Activated naive CD4-positive, alpha-beta T cell treated with anti-CD3 and anti-CD28 coated beads, Interleukin-2, amount 50 U/mL, for 24 hours (primary cell): ENCODE data around the gene URI1.

Source experiments
- H3K27ac Mint-ChIP-seq: one replicate; pipeline ENCODE4 v1.8.0; 2021; ENCODE audit warnings: mild to moderate bottlenecking, mixed read lengths
- H3K27me3 Mint-ChIP-seq: one replicate; pipeline ENCODE4 v1.8.0; 2021; ENCODE audit warnings: mixed read lengths
- H3K36me3 Mint-ChIP-seq: one replicate; pipeline ENCODE4 v1.8.0; 2021; ENCODE audit warnings: mixed read lengths
- H3K4me1 Mint-ChIP-seq: one replicate; pipeline ENCODE4 v1.8.0; 2021; ENCODE audit warnings: mixed read lengths
- H3K4me3 Mint-ChIP-seq: one replicate; pipeline ENCODE4 v1.8.0; 2021; ENCODE audit warnings: mild to moderate bottlenecking, mixed read lengths
- H3K9me3 Mint-ChIP-seq: one replicate; pipeline ENCODE4 v1.8.0; 2021; ENCODE audit warnings: mixed read lengths

URI1 gene

DNA sequence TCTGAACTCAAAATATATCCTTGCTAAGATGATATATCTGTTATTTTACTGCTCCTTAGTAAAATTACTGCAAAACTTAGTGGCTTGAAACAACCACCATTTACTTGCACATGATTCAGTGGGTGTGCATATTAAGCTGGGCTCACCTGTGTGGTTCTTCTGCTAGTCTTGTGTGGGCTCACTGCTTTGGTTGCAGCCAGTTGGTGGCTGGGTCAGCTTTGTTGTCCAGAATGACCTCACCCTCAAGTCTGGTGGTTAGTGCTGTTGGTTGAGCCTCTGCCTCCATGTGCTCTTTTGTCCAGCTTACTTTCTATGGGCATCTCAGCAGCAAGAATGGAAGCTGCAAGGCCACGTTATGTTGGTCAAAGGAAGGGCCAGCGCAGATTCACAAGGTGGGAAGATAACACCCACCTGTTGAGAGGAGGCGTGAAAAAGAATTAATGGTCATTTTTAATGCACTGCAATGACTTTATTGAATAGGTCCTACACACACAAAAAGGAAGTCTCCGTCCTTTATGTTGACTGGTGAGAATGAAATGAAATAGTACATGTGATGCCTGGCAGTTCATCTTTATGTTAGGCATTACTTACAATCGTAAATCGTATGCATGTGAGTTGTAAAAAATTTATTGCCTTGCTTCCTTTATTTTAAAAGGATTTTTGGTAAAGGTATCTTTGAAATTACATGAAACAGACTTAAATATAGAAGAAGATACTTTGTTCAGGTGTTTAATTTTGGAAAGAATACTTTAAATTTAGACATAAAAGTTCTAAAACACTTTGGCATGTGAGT, 34.3 kb downstream of the URI1 start:
- H3K27me3 Mint-ChIP-seq: no peaks in the 10 kb centered on the region
- H3K9me3 Mint-ChIP-seq: no peaks in the 10 kb centered on the region

DNA sequence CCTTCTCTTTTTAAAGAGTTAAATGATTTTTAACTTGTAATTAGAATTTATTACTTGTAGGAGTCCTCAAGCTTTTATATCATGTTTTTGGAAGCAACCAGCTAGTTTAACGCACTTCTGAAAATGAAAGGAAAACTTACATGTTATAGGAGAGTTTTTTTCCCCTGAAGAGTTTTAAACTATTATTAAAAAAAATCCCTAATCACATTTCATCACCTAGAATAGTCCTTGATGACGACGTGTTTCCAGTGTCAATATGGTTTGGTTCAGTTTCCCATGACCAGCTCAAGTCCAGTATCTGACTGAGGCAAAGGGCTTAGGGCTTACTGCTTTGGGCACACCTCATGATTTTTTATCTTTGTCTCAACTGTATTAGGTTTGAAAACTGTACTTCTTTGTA, 36.0 kb downstream of the URI1 start:
- Mint-ChIP-seq H3K27ac (peak overlapping the region; percentile 30), H3K27me3 (no peaks in the 10 kb centered on the region), H3K4me3 (no peak overlapping the region), H3K36me3 (peaks cover 9% of the 10 kb centered on the region), H3K4me1 (peaks cover 80% of the 10 kb centered on the region), H3K9me3 (no peaks in the 10 kb centered on the region)

More for the DNA sequence above, 34.3 kb downstream of the URI1 start:
- H3K4me1 Mint-ChIP-seq: peaks cover 81% of the 10 kb centered on the region
- H3K4me3 Mint-ChIP-seq: no peak overlapping the region
- no peak overlapping the region for H3K27ac Mint-ChIP-seq
- H3K36me3 Mint-ChIP-seq: peaks cover 9% of the 10 kb centered on the region

DNA sequence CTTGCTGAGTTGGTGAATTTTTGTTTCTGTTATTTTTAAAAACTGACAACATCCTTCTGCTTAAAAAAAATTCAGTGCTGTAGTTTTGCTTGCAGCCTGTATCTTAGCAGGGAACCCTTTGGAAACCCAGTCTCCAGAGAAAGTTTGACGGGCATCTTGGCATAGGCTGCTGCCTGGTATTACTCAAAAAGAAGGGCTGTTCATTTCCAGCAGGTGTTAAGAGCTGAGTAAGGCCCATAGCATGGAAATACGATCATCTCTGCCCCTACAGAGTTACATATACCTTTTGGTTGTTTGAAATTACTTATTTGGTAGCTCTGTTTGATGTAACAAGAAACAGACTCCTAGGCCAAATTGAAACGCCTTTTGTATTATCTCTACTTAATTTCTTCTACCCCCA, 41.5 kb downstream of the URI1 start:
- Mint-ChIP-seq H3K4me3 (no peak overlapping the region), H3K4me1 (peaks cover 56% of the 10 kb centered on the region), H3K27me3 (no peaks in the 10 kb centered on the region), H3K27ac (no peak overlapping the region), H3K36me3 (peaks cover 16% of the 10 kb centered on the region), H3K9me3 (no peaks in the 10 kb centered on the region)

DNA sequence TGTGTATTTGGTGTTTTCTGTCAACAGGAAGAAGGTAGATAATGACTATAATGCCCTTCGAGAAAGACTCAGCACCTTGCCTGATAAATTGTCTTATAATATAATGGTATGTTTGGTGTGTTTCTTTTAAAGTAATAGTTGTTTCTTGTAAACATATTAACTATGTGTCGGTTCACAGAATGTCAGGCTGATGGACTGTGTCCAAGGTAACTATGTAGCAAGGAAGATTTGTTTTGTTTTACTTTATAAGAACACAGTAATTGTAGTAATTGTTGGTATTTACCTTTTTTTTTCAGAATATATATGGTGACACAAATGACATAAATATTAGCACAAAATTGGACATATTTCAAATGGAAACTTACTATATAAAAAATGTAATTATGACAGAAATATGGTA, 43.2 kb downstream of the URI1 start:
- H3K4me1 Mint-ChIP-seq: peaks cover 46% of the 10 kb centered on the region
- no peaks in the 10 kb centered on the region for H3K9me3 Mint-ChIP-seq
- H3K27ac Mint-ChIP-seq: no peak overlapping the region
- H3K36me3 Mint-ChIP-seq: peaks cover 22% of the 10 kb centered on the region
- no peaks in the 10 kb centered on the region for H3K27me3 Mint-ChIP-seq
- H3K4me3 Mint-ChIP-seq: no peak overlapping the region

DNA sequence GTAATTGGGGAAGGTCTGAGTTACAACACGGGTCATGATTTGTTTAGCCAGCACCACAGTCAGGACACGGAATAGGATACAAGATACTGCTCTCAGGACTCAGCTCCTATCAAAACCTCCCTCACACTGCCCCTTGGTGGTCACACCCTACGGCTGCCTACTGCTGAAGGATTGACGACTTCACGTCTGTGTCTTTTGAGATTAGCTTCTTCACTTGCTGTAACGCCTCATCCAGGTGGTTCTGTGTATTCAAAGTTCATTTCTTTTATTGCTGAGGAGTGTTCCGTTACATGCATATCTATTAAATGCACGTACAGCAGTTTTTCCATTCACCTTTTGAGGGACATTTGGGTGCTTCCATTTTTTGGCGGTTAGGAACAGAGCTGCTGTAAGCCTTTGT, 46.3 kb downstream of the URI1 start:
- H3K36me3 Mint-ChIP-seq: peaks cover 40% of the 10 kb centered on the region
- no peaks in the 10 kb centered on the region for H3K27me3 Mint-ChIP-seq
- H3K9me3 Mint-ChIP-seq: no peaks in the 10 kb centered on the region
- H3K27ac Mint-ChIP-seq: no peak overlapping the region
- no peak overlapping the region for H3K4me3 Mint-ChIP-seq
- H3K4me1 Mint-ChIP-seq: peaks cover 43% of the 10 kb centered on the region

DNA sequence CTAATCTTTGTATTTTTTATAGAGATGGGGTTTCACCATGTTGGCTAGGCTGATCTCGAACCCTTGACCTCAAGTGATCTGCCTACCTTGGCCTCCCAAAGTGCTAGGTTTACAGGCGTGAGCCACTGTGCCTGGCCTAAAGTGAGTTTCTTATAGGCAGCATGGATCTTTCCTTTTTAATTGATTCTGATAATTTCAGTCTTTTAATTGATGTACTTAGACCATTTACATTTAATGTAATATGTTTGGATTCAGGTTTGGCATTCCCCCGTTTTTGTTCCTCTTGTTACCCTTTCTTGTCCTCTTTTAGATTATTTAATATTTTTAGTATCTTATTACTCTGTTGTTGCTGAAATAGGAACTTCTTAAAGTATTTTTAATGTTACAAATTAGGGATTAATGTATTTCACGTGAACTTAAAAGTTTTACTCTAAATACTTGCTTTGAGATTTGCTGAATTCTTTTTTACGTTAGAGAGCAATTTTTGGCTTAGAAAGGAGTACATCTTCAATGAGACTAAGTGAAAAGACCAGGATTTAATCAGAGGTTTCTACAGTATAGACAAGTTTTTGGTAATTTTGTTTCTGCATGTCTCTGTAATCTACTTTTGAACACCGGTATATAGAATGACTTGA, 50.3 kb downstream of the URI1 start:
- no peak overlapping the region for H3K27ac Mint-ChIP-seq
- peaks cover 57% of the 10 kb centered on the region for H3K4me1 Mint-ChIP-seq
- peaks cover 66% of the 10 kb centered on the region for H3K36me3 Mint-ChIP-seq
- H3K9me3 Mint-ChIP-seq: peaks cover 4% of the 10 kb centered on the region
- no peaks in the 10 kb centered on the region for H3K27me3 Mint-ChIP-seq
- H3K4me3 Mint-ChIP-seq: no peak overlapping the region

DNA sequence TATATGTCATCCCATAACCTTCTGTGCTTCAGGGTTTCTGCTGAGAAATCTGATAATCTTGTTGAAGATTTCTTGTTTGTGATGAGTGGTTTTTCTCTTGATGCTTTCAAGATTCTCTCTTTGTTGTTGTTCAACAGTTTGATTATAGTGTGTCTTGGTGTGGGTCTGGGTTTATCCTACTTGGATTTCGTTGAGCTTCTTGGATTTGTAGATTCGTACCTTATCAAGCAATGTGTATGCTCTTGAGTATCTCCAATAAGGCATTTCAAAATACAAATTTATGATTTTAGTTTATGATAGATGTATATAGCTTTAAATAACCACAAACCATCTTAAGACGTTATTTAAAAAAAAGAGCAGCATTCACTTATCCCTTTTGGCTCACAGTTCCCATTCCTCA, 57.5 kb downstream of the URI1 start:
- Mint-ChIP-seq H3K27me3 (no peaks in the 10 kb centered on the region), H3K4me3 (no peak overlapping the region), H3K9me3 (peaks cover 22% of the 10 kb centered on the region), H3K36me3 (peaks cover 60% of the 10 kb centered on the region), H3K27ac (peak overlapping the region; percentile 41), H3K4me1 (peaks cover 84% of the 10 kb centered on the region)

DNA sequence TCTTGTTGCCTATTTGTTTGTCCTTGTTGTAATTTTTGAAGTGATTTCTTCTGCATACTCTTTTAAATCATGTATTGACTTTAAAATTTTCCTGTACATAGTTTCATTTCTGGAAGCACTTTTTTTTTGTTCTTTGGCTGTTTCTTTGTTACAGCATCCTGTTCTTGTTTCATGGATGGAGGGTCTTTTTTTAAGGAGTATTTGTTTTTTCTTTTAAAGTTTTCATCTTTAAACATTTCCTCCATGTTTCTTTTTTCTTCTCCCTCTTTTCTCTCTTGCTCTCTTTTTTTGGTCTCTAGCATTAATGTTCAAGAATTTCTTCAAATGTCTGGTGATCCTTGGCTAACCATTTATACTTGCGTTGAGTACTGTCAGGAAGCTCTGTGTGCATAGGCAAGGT, 58.8 kb downstream of the URI1 start:
- peaks cover 89% of the 10 kb centered on the region for H3K4me1 Mint-ChIP-seq
- H3K4me3 Mint-ChIP-seq: no peak overlapping the region
- no peaks in the 10 kb centered on the region for H3K27me3 Mint-ChIP-seq
- peaks cover 22% of the 10 kb centered on the region for H3K9me3 Mint-ChIP-seq
- peaks cover 52% of the 10 kb centered on the region for H3K36me3 Mint-ChIP-seq
- H3K27ac Mint-ChIP-seq: no peak overlapping the region

DNA sequence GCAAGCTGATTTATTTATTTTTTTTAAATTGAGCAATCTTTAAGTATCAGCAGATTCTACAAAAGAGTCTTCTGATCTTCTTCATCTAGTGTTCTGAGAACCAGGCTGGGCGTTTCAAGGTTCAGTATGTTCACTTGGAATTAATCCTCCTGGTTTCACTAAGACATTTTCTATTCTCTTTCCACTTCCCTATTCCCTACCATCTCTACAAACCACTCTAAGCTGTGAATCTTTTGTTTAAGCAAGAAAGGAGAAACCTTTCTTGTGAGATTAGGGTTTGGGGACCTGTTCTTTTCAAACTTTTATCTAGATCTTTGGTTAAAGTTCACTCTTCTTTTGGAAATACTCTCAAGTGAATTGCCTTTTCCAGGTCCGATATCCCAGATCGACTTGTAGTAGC, 59.3 kb downstream of the URI1 start:
- Mint-ChIP-seq H3K27me3 (no peaks in the 10 kb centered on the region), H3K36me3 (peaks cover 52% of the 10 kb centered on the region), H3K4me3 (no peak overlapping the region), H3K9me3 (peaks cover 22% of the 10 kb centered on the region), H3K27ac (no peak overlapping the region), H3K4me1 (peaks cover 90% of the 10 kb centered on the region)

DNA sequence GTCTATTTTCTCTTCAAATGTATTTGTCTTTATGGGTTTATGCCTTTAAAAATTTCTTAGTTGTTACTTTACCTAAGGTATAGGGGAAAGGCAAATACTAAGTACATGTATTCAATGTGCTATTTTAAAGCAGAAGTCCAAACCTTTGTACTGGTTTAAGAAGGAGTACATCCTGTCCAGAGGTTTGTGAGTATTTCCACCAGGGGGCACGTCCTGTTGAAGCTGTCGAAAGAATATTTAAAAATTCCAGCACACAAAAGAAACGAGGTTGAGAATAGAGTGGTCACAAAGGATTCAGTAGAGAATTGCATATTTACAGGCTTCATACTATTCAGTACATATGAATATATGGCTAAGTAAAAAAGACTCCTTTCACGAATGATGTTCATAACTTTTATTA, 59.8 kb downstream of the URI1 start:
- Mint-ChIP-seq H3K27ac (no peak overlapping the region), H3K4me3 (no peak overlapping the region), H3K9me3 (peaks cover 22% of the 10 kb centered on the region), H3K4me1 (peaks cover 88% of the 10 kb centered on the region), H3K27me3 (no peaks in the 10 kb centered on the region), H3K36me3 (peaks cover 48% of the 10 kb centered on the region)

DNA sequence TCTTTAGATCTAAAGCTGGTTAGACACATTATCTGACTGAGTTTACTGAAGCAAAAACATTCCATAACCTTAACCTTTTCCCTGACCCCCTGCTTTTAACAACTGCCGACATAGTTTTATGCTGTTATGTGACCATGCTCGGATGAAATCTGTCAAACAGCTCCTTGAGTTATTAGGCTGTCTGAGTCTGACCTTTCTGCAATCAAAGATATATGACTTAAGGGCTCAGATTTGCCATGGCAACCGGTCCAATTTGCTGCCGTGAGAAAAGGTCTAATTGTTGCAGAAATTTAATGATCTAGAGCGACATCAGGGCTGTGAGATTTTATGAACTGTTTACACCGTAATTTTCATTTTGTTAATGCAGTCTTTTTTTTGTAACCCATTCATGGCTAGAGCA, 61.8 kb downstream of the URI1 start:
- Mint-ChIP-seq H3K9me3 (peaks cover 15% of the 10 kb centered on the region), H3K36me3 (peaks cover 36% of the 10 kb centered on the region), H3K4me1 (peaks cover 73% of the 10 kb centered on the region), H3K4me3 (no peak overlapping the region), H3K27ac (no peak overlapping the region), H3K27me3 (no peaks in the 10 kb centered on the region)

DNA sequence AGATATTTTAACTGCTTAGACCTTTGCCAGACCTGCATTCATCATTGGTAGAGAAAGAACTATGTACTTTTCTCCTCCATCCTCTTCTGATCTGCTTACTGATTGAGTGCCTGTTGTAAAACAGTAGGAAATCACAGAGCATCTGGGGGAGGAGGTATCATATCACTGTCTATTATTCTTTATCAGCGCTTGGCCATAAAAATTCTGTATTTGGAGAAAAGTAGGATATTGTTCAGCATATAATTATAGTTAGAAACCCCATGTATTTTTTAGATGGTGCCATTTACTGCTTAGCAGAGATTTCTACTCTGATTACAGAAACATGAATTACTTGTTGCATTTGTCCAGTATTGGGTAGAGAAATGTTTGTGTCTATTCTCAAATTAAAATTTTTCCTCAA, 62.4 kb downstream of the URI1 start:
- Mint-ChIP-seq H3K27ac (no peak overlapping the region), H3K9me3 (peaks cover 15% of the 10 kb centered on the region), H3K4me1 (peaks cover 72% of the 10 kb centered on the region), H3K27me3 (no peaks in the 10 kb centered on the region), H3K36me3 (peaks cover 40% of the 10 kb centered on the region), H3K4me3 (no peak overlapping the region)

DNA sequence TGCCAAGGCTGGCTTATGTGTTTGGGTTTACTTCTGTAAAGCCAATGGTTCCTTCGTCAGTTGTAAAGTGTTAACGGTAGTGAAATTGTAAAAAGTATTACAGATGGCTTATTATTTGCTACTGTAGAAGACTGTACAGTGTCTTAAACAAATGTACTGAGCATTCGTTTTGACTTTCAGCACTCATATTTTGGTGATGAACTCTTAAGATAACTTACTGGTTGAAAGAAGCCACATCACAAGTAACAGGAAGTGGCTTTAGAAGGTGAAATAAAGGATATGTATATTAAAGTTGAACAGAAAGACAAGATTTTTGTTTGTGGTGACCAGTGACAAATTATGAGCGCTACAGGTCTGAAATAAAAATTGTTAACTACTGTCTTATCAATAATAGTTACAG, 64.2 kb downstream of the URI1 start:
- no peaks in the 10 kb centered on the region for H3K27me3 Mint-ChIP-seq
- peaks cover 54% of the 10 kb centered on the region for H3K4me1 Mint-ChIP-seq
- peaks cover 22% of the 10 kb centered on the region for H3K36me3 Mint-ChIP-seq

DNA sequence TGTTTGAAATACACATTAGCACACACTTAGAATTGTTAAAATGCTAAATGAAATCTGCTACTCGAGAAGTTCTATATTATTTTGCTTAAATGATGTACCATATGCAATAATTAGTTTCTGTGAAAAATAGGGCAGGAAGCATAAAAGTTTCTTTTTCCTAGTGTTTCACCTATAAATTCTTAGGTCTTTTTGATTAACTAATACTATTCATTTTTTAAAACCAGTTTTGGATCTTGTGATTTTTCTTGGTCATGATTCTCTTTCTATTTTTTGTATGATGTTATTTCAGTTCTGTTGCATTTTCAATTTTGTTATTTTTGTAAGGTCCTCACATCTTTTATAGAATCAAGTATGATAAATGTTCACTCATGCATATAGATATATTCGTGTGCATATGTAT, 66.1 kb downstream of the URI1 start:
- Mint-ChIP-seq H3K27ac (no peak overlapping the region), H3K4me3 (no peak overlapping the region), H3K4me1 (peaks cover 47% of the 10 kb centered on the region), H3K9me3 (no peaks in the 10 kb centered on the region), H3K27me3 (no peaks in the 10 kb centered on the region), H3K36me3 (peaks cover 21% of the 10 kb centered on the region)

More for the DNA sequence above, 64.2 kb downstream of the URI1 start:
- H3K9me3 Mint-ChIP-seq: peaks cover 1% of the 10 kb centered on the region
- peak overlapping the region; percentile 6 for H3K4me3 Mint-ChIP-seq
- H3K27ac Mint-ChIP-seq: peak overlapping the region; percentile 81

DNA sequence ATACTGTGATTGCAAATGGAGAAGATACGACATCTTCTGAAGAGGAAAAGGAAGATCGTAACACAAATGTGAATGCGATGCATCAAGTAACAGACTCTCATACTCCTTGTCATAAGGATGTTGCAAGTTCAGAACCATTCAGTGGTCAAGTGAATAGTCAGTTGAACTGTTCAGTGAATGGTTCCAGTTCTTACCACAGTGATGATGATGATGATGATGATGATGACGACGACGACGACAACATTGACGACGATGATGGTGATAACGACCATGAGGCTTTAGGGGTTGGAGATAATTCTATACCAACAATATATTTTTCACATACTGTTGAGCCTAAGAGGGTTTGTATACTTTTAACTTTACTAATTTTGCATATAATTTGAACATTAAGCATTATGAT, 67.0 kb downstream of the URI1 start:
- peaks cover 23% of the 10 kb centered on the region for H3K36me3 Mint-ChIP-seq
- H3K27ac Mint-ChIP-seq: no peak overlapping the region

DNA sequence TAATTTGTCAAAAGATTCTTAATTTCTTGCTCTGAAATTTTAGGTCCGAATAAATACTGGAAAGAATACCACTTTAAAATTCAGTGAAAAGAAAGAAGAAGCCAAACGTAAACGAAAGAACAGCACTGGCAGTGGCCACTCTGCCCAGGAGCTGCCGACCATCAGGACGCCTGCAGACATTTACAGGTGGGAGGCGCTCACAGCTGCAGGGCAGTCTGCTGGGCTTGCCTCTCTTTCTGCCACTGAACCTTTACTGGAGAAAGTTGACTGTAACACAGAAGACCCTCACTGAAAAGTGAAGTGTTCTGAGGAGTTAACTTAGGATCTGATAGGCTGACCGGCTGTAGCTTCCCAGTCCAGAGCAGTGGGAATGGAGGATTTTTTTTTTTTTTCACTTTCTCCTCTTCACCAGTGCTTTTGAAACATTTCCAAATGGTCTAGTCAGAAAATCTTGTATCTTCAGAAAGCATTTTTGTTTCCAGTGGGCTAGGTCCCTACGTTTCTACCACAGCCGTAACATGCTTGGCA, 69.1 kb downstream of the URI1 start:
- H3K27ac Mint-ChIP-seq: no peak overlapping the region
- H3K27me3 Mint-ChIP-seq: no peaks in the 10 kb centered on the region
- H3K4me1 Mint-ChIP-seq: peaks cover 21% of the 10 kb centered on the region
- no peak overlapping the region for H3K4me3 Mint-ChIP-seq
- peaks cover 17% of the 10 kb centered on the region for H3K36me3 Mint-ChIP-seq
- no peaks in the 10 kb centered on the region for H3K9me3 Mint-ChIP-seq

More for the DNA sequence above, 67.0 kb downstream of the URI1 start:
- H3K27me3 Mint-ChIP-seq: no peaks in the 10 kb centered on the region
- peaks cover 42% of the 10 kb centered on the region for H3K4me1 Mint-ChIP-seq
- no peaks in the 10 kb centered on the region for H3K9me3 Mint-ChIP-seq
- H3K4me3 Mint-ChIP-seq: no peak overlapping the region
